NT2/D1 (cell line): Measurements from ENCODE around the gene ZNF569.

Experiments
- SUZ12 ChIP-seq: IDR thresholded peaks from 2 replicates; pipeline ENCODE4 v1.6.1; 2011; ENCODE audit not compliant: insufficient read length, insufficient read depth; ENCODE audit errors: extremely low read depth
- YY1 ChIP-seq: IDR thresholded peaks from 2 replicates; pipeline ENCODE4 v1.6.1; 2011; ENCODE audit not compliant: insufficient read length, insufficient read depth
- ZNF274 ChIP-seq: IDR thresholded peaks from 2 replicates; pipeline ENCODE4 v1.6.1; 2011; ENCODE audit warnings: mild to moderate bottlenecking, low read depth, low read length

DNA sequence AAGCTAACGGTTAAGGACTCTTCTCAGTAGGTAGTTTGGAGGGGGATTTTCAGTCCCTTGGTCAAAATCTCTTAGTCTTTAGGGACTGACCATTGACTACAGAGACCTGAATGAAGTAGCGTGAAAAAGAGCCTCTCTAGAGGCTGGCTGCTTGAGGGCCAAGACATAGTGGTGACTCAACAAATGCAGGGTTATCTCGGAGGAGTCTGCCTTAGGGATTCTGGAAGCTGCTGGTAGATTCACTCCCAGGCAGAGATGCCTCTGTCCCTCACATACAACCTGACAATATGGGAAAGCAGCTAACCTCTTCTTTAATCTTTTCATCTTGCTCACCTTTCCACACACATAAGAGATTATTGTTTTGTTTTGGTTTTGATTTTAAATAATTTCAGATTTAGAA is 44.6 kb upstream of the ZNF569 start:
- TF ChIP-seq YY1 (no peak), ZNF274 (no peak), SUZ12 (no peak)
